Muscle layer of colon (tissue), 2 donors: ENCODE data around the gene UAP1.
A peak's percentile ranks its signal among the peaks of the same experiment; 100 is the strongest.
"Not testable (repeated sequence)": the region's sequence is repeated elsewhere in the genome, so short reads cannot be mapped to it uniquely, and the experiment has no call there.

ENCODE experiments used
- H3K27ac ChIP-seq: one replicate; pipeline ENCODE4 v1.7.0; 2013; ENCODE audit warnings: low read depth, mild to moderate bottlenecking, low read length, moderate library complexity
- H3K27me3 ChIP-seq, 2 donors: one replicate each; pipeline ENCODE4 v1.7.0; 2013; ENCODE audit warnings: low read length in 2 of 2, mild to moderate bottlenecking in 2 of 2; ENCODE audit not compliant: insufficient read depth in 2 of 2, control insufficient read depth in 1 of 2
- H3K36me3 ChIP-seq: one replicate; pipeline ENCODE4 v1.7.0; 2013; ENCODE audit warnings: mild to moderate bottlenecking, low read length; ENCODE audit not compliant: insufficient read depth
- H3K4me1 ChIP-seq: one replicate; pipeline ENCODE4 v1.7.0; 2013; ENCODE audit warnings: mild to moderate bottlenecking, low read length; ENCODE audit not compliant: insufficient read depth
- H3K4me3 ChIP-seq, 2 donors: one replicate each; pipeline ENCODE4 v1.7.0; 2013; ENCODE audit warnings: low read length in 2 of 2, low read depth in 1 of 2, mild to moderate bottlenecking in 1 of 2, moderate library complexity in 1 of 2
- H3K9ac ChIP-seq: one replicate; pipeline ENCODE4 v1.7.0; 2013; ENCODE audit warnings: low read length
- H3K9me3 ChIP-seq: one replicate; pipeline ENCODE4 v1.7.0; 2013; ENCODE audit warnings: mild to moderate bottlenecking, low read length
- donor health status: abdominal sarcoma.
- donor health status: Adenocarcinoma of cecum.

Gene UAP1

DNA sequence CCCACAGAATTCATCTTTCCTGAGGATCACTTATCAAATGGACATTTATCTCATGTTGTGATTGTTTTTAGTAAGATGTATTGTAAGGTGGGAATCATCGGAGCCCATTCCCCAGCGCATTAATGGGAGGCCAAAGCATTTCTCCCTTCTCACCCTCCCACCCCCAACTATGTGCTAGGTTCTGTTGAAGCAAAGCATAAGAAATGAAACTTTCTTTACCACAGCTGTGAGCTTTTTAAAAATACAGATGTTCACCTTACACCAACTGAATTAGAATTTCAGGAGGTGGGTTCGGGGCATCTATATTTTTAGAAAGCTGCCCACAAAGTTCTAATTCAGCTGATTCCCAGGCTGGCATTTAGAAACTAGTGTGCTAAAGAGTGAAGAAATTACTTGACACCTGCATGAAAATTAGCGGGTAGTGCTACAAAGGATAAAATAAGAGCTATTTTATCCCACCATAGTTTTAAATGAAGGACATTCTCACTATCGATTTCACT lies 26.3 kb downstream of the UAP1 start:
- peaks cover 48% of the 10 kb centered on the region for H3K36me3 ChIP-seq
- H3K27ac ChIP-seq = no peak overlapping the region

DNA sequence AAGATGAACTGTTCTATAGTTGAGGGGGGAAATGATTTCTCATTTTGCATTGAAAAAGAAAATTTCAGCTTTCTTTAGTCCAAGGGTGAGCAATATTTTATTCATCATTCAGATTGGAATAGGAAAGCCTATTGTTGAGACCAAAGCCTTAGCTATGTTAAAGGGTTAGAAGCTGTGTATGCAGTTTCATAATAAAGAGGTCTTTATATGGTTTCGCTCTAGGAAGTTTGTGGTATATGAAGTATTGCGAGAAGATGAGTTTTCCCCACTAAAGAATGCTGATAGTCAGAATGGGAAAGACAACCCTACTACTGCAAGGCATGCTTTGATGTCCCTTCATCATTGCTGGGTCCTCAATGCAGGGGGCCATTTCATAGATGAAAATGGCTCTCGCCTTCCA lies 28.6 kb downstream of the UAP1 start:
- Histone ChIP-seq H3K9ac (no peak overlapping the region), H3K36me3 (peaks cover 52% of the 10 kb centered on the region), H3K27me3 (no peaks in the 10 kb centered on the region), H3K4me1 (no peaks in the 10 kb centered on the region), H3K9me3 (no peaks in the 10 kb centered on the region), H3K4me3 (no peak overlapping the region), H3K27ac (no peak overlapping the region)

More for the DNA sequence above, 26.3 kb downstream of the UAP1 start:
- H3K9me3 ChIP-seq = no peaks in the 10 kb centered on the region
- H3K4me3 ChIP-seq = no peak overlapping the region
- no peak overlapping the region for H3K9ac ChIP-seq
- H3K27me3 ChIP-seq = no peaks in the 10 kb centered on the region
- H3K4me1 ChIP-seq = no peaks in the 10 kb centered on the region

DNA sequence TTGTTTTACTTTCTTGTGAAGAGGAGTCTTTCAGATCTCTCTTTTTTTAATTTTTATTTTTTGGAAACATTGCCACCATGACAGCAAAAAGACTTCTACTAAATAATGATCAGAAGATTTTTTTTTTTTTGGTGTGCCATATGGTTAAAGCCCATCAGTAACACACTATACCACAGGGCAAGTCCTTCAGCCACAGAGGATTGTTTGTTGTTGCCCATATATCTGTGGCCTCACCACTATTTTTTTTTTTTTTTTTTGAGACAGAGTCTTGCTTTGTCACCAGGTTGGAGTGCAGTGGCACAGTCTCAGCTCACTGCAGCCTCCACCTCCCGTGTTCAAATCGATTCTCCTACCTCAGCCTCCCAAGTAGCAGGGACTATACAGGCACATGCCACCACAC lies 29.2 kb downstream of the UAP1 start:
- Histone ChIP-seq H3K9ac (no peak overlapping the region), H3K27me3 (no peaks in the 10 kb centered on the region), H3K4me3 (no peak overlapping the region), H3K27ac (no peak overlapping the region), H3K4me1 (no peaks in the 10 kb centered on the region), H3K9me3 (no peaks in the 10 kb centered on the region), H3K36me3 (peaks cover 56% of the 10 kb centered on the region)

DNA sequence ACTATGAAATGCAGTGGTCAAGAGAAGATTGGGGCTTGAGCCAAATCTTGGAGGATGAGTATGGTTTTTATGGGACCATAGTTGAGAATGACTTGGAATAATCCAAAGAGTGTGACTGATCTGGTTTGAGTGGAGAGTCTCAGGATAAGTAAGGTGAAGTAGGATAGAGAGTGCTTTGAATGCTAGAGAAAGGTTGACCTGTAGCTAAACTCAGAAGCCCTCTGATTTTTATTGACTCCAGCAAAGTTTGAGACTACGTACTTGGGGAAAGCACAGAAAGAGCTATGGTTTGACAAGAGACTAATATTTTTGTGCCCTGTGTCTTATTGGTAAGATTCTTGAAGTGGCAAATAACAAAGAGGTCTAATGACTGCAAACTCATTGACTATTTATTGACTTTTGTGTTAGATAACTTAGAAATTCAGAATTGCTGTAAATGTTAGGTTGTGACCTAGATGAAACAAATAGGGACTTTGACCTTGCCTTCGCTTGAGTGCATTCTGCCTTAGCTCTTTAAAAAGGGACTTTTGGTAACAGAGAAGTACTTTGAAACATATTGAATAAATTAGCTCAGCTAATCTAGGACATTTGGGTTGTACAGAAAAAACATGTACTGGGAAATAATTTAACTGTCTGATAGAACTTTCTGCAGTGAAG lies 35.1 kb downstream of the UAP1 start:
- Histone ChIP-seq H3K9me3 (no peaks in the 10 kb centered on the region), H3K27ac (no peak overlapping the region), H3K4me3 (no peak overlapping the region), H3K36me3 (peaks cover 50% of the 10 kb centered on the region), H3K4me1 (no peaks in the 10 kb centered on the region), H3K27me3 (no peaks in the 10 kb centered on the region), H3K9ac (no peak overlapping the region)

DNA sequence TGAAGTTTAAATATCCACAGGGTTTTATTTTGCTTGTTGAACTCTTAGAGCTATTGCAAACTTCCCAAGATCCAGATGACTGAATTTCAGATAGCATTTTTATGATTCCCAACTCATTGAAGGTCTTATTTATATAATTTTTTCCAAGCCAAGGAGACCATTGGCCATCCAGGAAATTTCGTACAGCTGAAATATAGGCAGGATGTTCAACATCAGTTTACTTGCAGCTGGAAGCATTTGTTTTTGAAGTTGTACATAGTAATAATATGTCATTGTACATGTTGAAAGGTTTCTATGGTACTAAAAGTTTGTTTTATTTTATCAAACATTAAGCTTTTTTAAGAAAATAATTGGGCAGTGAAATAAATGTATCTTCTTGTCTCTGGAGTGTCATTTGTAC lies 37.9 kb downstream of the UAP1 start:
- no peak overlapping the region for H3K27ac ChIP-seq
- no peaks in the 10 kb centered on the region for H3K27me3 ChIP-seq
- no peak overlapping the region for H3K4me3 ChIP-seq
- H3K9me3 ChIP-seq = no peaks in the 10 kb centered on the region
- peaks cover 39% of the 10 kb centered on the region for H3K36me3 ChIP-seq
- H3K9ac ChIP-seq = no peak overlapping the region
- H3K4me1 ChIP-seq = no peaks in the 10 kb centered on the region

DNA sequence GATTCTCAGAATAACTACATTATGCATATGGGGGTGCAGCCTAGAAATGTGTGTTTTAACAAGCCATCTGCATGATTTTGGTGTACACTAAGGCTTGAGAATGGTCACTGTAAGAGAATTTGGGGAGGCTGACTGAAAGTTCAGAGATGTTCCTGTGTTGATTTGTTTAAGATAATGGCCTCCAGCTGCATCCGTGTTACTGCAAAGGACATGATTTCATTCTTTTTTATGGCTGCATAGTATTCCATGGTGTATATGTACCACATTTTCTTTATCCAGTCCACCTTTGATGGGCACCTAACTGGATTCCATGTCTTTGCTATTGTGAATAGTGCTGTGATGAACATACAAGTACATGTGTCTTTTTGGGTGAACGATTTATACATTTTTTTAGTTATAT lies 41.6 kb downstream of the UAP1 start:
- H3K36me3 ChIP-seq = peaks cover 27% of the 10 kb centered on the region
- H3K27me3 ChIP-seq, H3K4me3 ChIP-seq, H3K4me1 ChIP-seq, H3K9me3 ChIP-seq, H3K27ac ChIP-seq, H3K9ac ChIP-seq: not testable (repeated sequence)

DNA sequence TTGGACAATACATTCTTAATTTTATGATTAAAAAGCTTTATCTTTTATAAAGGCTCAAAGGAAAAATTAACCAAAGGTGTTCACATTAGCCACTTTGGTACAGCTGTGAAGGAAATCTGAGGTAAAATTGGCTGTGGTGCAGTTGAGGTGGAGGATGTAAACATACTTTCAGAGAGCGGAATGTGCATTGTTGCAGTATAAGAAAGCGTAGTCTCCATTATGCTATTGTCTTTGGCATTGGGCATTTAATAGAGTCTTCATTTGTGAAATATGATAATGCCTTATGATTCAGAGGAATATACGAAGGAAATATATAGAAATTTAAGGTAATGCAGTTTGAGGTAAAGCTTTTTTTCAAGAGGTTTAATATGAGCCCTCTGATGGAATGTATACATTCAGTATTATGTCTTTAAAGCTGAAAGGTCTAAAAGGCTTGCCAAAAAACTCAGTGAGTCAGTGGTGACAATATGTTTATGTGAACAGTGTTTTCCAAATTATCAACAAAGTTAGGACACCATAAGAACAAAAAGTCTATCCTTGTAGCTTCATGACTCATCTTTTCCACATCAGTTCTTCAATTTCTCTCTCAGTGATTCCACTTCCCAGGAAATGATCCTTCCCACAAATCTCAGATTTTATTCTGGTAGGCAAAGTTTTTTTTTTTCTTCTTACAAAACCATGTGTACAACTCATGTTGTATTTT lies 43.9 kb downstream of the UAP1 start:
- Histone ChIP-seq H3K9me3 (no peaks in the 10 kb centered on the region), H3K4me1 (peaks cover 4% of the 10 kb centered on the region), H3K27me3 (no peaks in the 10 kb centered on the region), H3K27ac (no peak overlapping the region), H3K9ac (no peak overlapping the region), H3K4me3 (no peak overlapping the region), H3K36me3 (peaks cover 14% of the 10 kb centered on the region)

DNA sequence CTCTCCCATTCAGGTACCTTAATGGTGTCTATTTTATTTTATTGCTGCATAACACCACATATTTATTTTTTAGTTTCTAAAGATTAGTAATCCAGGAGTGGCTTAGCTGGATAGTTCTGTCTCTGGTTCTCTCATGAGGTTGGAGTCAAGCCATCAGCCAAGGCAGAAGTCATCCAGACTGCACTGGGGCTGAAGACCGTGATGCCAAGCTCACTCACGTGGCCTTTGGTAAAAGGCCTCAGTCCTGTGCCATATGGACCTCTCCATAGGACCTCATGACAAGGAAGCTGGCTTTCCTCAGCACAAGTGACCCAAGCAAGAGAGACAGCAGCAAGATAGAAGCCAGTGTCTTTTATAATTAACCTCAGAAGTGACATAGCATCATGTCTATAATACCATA lies 47.8 kb downstream of the UAP1 start:
- H3K27me3 ChIP-seq = no peaks in the 10 kb centered on the region
- H3K9ac ChIP-seq = no peak overlapping the region
- no peaks in the 10 kb centered on the region for H3K9me3 ChIP-seq
- H3K4me3 ChIP-seq = no peak overlapping the region
- H3K4me1 ChIP-seq = peaks cover 20% of the 10 kb centered on the region
- peaks cover 5% of the 10 kb centered on the region for H3K36me3 ChIP-seq
- H3K27ac ChIP-seq = no peak overlapping the region

DNA sequence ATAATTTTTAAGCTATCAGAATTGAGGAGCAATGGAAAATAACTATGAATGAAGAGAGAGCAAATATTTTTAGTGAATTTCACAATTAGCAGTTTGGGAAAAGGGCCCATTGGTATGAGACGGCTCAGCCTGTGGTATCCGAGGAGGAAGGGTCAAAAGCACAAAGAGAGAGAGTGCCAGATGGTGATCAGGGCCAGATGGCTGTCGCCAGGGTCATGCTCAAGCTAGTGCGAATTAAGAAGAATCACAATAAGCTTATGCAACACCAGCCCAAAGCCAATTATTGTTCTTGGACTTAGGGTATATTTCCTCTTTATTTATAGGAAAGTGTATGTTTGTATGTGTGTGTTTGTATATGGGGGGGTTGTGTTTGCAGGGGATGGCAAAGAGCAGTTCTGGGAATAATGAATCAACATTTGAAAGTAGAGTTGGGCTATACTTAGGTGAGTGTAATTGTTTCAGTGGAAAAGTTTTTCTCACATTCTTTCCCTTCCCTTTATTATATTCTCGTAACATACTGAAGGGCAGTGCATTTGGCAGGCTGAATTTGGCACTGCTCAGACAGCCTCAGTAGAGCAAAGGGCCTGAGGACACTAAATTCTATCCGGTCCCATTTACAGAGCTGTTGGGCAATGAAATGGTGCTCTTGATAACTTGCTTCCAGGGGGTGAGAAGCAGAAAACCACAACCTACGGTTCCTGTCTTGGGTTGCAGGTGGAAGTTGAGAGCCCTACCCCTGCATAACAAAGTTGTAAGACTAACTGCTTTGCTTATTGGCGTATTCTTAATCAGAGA lies 51.3 kb downstream of the UAP1 start:
- Histone ChIP-seq H3K27me3 (no peaks in the 10 kb centered on the region), H3K9me3 (peaks cover 9% of the 10 kb centered on the region), H3K4me1 (peaks cover 17% of the 10 kb centered on the region), H3K9ac (peak overlapping the region; percentile 1), H3K36me3 (peaks cover 5% of the 10 kb centered on the region), H3K27ac (peak overlapping the region; percentile 56), H3K4me3 (no peak overlapping the region)

DNA sequence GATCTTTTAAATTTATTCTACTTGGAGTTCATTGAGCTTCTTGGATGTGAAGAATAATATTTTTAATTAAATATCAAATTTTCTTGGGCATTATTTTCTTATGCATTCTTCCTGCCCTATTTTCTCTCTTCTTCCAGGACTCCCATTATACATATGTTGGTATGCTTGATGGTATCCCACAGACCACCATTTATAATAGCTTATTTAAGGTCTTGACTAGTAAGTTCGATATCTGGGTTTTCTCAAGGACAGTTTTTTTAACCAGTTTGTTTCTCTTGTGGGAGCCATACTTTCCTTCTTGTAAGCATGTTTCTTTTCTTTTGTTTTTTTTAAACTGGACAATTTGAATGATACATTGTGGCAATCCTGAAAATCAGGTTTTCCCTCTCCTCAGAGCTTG lies 55.3 kb downstream of the UAP1 start:
- no peak overlapping the region for H3K9ac ChIP-seq
- no peak overlapping the region for H3K27ac ChIP-seq
- H3K36me3 ChIP-seq = no peaks in the 10 kb centered on the region
- peaks cover 10% of the 10 kb centered on the region for H3K9me3 ChIP-seq
- H3K27me3 ChIP-seq = no peaks in the 10 kb centered on the region
- no peak overlapping the region for H3K4me3 ChIP-seq
- peaks cover 17% of the 10 kb centered on the region for H3K4me1 ChIP-seq

DNA sequence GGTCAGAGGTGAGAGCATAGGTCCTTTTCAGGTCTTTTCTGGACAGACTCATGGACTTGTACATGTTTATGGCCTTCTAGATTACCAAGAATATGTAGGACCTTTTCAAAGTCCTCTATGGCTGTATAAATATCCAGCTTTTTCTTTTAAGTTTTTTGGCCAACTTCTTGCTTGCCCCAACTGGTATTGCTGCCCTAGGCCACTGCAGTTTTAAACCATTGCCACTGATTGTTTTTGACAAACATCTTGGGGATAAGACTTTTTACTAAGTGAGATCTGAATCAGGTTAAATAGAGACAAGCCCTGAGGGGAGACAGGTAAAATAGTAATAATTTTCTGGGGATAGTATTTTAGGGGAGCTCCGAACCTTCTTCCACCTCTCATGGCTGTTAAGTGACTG lies 56.0 kb downstream of the UAP1 start:
- H3K36me3 ChIP-seq = no peaks in the 10 kb centered on the region
- H3K4me1 ChIP-seq = peaks cover 14% of the 10 kb centered on the region
- H3K9me3 ChIP-seq = peaks cover 10% of the 10 kb centered on the region
- H3K27ac ChIP-seq = no peak overlapping the region
- no peaks in the 10 kb centered on the region for H3K27me3 ChIP-seq
- no peak overlapping the region for H3K9ac ChIP-seq
- no peak overlapping the region for H3K4me3 ChIP-seq
